Upper lobe of left lung (tissue), 4 donors: ENCODE measurements around the gene GIMAP2.

ENCODE experiments used
- CTCF ChIP-seq, 6 experiments: fragments of 450-650 bp in 4 of 6; fragments of 200-600 bp in 2 of 6; sonication (generic) in 2 of 6; IDR thresholded peaks; one replicate each; pipeline ENCODE4 v1.5.1; 2016 to 2019; ENCODE audit warnings: antibody characterized with exemption in 6 of 6
- POLR2A ChIP-seq, 4 donors: fragments of 450-650 bp; IDR thresholded peaks; one replicate each; pipeline ENCODE4 v1.5.1; 2016 to 2017; ENCODE audit warnings: antibody characterized with exemption in 4 of 4, mild to moderate bottlenecking in 2 of 4

DNA sequence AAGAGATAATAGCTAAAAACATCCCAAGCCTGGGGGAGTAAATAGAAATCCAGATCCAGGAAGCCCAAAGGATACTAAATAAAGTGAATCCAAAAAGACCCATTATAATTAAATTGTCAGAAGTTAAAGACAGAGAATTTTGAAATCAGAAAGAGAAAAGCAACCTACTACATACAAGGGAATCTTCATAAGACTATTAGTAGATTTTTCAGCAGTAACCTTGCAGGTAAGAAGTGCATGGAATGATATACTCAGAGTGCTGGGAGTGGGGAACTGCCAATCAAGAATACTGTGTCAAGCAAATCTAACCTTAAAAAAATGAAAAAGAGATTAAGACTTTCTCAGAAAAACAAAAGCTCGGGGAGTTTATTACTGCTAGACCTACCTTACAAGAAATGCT lies 17.7 kb downstream of the GIMAP2 start:
- TF ChIP-seq POLR2A (IDR thresholded peaks at IDR 0.05), result no peak
- no peak for TF ChIP-seq CTCF (IDR thresholded peaks at IDR 0.05)
